Stimulated activated CD8-positive, alpha-beta memory T cell treated with anti-CD3 and anti-CD28 coated beads, Interleukin-12 subunit alpha, Interleukin-12 subunit beta, amount 100 ng/mL, for 24 hours (primary cell): ENCODE results near the gene STARD4.

Source experiments
- DNase-seq: peaks from one replicate; pipeline ENCODE4 v3.0.0-alpha.2; 2020; ENCODE audit errors: extremely low read depth

The STARD4 gene

GRCh38 chr5:111512375-111513130 lies at the start of gene STARD4:
Gene STARD4, minus strand, starts transcription at chr5:111512535. Its CDS starts 5,102 bp downstream, at chr5:111507433.
- DNase-seq, result peak; percentile 80

GRCh38 chr5:111559680-111560079 lies 47.3 kb upstream of the STARD4 start:
- DNase-seq, result no peak

GRCh38 chr5:111557686-111558085 lies 45.4 kb upstream of the STARD4 start:
- DNase-seq, result no peak

GRCh38 chr5:111557111-111557510 lies 44.8 kb upstream of the STARD4 start:
- DNase-seq, result no peak

DNA sequence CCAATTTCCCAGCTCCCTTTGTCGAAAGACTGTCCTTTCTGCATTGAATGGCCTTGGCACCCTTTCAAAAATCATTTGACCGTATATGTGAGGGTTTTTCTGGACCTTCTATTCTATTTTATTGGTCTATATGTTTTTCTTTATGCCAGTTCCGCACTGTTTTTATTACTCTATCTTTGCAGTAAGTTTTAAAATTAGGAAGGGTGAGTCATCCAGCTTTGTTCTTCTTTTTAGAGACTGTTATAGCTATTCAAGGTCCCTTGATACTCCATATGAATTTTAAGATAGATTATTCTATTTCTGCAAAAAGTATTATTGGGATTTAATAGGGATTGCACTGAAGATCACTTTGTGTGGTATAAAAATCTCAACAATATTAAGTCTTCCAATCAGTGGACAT lies 44.2 kb upstream of the STARD4 start:
- no peak for DNase-seq

DNA sequence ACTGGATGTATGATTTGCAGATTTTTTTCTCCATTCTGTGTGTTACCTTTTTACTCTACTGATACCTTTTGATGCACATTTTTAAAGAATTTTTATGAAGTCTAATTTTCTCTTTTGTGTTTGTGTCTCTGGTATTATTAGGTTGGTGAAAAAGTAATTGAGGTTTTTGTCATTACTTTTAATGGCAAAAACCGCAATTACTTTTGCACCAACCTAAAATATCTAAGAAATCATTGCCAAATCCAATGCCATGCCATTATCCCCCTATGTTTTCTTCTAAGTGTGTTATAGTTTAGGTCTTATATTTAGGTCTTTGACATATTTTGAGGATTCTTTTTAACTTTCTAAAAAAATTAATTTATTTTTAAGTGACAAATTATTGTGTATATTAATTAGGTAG lies 43.4 kb upstream of the STARD4 start:
- no peak for DNase-seq

GRCh38 chr5:111553868-111554267 lies 41.5 kb upstream of the STARD4 start:
- DNase-seq, result no peak

GRCh38 chr5:111552896-111553295 lies 40.6 kb upstream of the STARD4 start:
- no peak for DNase-seq

GRCh38 chr5:111552492-111552891 lies 40.2 kb upstream of the STARD4 start:
- no peak for DNase-seq

DNA sequence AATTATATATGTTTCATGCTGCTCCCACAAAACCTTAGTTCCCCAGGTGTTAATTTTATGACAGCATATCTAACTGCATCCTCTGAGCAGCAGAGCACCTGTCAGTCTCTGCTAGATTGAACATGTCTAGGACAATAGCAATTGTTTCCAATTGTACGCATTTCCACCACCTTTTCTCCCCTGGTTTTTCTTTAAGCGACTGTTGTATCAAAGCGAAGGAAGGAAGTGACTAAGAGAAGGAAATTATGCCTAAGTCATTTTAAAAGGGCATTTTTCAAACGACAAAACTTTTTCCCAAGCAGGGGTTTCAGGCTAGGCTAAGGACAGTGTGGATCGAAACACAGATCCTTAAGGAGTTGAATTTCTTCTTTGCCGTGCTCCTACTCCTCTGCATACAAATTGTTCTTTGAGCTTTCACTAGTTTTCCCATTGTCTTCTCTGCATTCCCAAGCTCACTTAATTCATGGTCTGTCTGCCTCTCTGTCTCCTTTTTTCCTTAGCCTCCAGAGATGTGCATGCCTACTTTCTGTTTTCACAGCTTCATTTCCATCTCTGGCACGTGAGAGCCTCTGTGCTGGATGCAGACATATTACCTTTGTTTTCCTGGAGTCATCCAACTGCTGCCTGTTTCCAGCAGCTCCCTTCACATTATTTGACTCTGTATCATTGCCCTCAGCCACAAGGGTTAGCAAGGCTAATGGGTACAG lies 39.4 kb upstream of the STARD4 start:
- DNase-seq, result no peak

DNA sequence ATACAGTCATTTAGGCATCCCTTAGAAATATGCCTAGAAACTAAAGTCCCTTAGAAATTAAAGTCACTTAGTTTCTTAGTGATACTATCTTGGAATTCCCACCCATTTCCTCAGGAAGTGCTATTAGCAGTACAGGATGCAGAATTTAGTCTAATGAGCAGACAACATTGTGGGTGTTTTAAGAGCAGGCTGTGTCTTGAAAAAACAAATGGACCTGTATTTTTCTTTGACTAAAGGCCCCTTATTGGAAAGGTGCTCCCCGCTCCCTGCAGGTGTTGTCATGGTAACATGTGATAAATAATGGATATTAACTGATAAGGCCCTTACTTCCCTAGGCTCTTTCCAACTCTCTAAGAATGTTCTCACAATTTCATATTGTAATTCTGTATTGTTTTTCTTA lies 38.8 kb upstream of the STARD4 start:
- no peak for DNase-seq

DNA sequence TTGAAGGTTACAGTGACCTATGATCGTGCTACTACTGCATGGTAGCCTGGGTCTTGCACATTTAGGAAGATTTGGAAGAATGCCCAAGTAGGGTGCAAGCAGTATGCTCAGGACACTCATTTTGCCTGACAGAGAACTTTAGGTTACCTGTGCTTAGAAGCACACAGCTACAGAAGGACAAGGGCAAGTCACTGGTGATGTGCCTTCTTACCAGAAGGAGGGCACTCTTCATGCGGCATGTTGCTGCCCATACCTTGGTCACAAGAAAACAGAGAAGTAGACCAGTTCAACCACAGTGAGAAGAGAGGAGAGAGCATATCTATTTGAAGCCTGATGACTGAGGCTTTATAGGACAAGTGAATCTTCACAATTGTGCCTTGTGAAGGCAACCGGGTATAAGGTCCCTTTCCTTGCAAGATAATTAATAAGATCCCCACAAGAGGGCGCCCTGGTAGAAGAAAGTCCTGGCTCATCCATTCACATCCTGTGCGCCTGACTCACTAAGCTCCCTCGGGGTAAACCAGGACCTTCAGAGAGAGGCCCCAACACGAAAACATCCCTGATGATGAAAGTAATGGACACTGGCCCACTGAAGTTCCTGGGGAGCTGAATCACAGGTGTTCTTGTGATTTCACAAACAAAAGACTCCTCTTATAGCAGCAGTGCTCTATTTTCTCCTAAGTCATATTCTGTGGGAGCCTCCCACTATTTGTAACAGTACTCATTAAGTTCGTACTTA lies 38.1 kb upstream of the STARD4 start:
- DNase-seq, result peak; percentile 40

- DNase-seq, result no peak
These were observed 36.8 kb upstream of the STARD4 start for GRCh38 chr5:111548992-111549649.

DNA sequence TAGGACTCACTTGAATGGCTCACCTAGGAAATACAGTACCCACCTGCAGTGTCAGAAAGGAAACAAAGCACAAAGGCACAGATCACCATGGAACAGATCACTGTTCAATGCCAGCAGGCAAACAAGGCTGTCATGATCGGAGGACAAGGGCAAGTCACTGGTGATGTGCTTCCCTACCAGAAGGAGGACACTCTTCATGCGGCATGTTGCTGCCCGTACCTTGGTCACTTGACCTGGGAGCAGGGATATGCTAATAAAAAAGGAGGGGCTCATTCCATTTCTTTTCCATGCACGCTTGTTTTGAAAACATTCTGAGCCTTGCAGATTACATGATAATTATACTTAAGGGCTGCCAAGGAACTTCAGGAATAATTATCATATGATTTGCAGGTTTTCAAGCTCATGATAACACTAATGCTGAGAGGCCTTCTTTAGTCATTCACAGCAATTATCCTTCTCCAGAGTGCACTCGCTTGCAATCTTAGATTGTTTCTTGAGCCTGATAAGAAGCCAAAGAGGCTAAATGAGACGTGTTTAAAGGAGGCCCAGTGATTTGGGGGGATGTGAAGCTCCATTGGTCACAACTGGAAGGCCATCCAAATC lies 36.1 kb upstream of the STARD4 start:
- DNase-seq, result no peak

GRCh38 chr5:111545031-111545430 lies 32.7 kb upstream of the STARD4 start:
- no peak for DNase-seq

DNA sequence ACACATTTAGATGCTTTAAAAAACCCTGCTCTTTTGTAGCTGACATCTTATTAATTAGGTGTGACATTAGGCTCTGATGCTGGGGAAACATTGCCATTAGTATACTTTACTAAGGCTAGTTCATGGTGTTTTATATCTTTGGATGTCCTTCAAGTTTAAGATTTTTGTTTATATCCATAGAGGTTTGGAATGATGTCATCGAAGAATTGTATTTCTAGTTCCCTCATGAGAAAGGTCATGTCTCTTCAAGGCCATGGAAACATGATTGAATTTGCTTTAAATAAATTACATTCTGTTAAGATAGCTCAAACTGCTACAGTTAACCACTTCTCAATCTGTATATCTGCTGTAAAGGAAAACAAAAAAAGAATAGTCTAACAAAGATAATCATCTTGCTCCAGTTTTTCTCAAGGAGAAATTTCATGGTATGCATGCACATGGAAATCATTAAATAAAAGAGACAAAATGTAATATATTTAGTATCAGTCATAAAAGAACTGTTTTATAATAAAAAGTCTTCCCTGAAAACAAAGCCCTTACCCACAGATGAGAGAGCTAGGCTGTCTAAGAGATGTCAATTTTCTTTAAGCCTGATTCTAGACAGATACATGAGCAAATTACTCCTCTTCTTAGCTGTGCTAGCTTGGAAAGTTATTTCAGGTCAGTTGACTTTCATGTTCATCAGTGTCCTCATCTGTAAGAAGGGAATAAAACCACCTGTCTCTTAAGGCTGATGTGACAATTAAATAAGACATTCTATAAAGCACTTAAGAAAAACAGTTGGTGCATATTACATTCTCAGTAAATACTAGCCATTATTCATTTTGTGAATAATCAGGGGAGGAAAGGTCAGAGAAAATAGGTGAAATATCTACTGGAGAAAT lies 25.0 kb upstream of the STARD4 start:
- DNase-seq, result no peak

DNA sequence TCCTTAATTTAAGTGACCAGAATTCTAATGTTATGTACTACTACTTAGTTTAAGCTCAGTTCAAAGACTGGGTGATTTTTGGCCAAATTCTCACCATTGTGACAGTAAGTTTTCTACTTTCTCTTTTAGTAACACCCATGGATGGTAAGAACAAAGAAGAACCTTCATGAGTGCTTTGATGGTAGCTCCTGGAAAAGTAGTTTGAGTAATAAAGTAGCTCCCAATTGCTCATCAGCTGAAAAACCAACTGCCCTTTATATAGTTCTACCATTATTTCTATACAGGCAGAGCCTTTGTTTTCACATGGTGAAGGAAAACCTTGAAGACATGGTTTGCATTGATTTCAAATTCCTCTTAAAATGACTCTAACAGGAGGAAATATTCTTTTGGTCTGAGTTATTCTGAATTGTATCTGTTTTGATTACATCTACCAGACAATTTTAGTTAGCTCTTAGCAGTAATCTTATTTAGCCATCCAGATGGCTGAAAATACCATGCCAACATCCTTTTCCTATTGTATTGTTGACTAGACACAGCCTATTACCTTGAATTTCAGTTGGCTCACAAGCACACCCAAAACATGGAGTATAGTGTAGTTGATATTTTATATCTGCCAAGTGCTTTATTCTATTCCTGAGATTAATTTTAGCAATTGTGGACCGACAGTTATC lies 23.7 kb upstream of the STARD4 start:
- DNase-seq, result no peak

DNA sequence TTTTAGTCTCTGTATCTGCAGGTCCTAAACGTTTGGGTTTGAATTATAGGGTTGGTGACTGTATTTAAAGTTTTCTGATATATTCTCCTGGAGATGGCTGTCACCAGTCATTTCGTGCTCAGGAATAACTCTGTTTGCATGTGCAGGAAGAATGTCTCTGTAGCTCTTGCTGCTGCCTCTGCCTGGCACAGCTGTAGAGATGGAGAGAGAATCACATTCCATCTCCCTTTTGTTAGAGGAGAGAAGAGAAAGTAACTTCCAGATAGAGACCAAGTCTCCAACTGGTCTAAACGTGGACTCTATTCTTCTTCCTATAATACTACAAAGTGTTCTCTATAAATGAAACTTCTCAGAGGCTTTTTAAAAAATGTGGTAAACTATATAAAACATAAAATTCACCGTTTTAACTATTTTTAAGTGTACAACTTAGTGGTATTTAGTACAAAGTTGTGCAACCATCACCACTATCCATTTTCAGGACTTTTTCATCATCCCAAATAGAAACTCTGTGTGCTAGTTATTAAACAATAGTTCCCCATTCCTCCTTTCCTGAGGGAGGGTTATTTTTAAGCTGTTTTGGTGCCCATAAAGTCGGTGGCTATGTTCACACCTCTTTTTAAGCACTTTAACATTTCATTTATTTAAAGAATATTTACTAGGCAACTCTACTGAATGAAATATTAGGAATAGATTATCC lies 20.7 kb upstream of the STARD4 start:
- no peak for DNase-seq

DNA sequence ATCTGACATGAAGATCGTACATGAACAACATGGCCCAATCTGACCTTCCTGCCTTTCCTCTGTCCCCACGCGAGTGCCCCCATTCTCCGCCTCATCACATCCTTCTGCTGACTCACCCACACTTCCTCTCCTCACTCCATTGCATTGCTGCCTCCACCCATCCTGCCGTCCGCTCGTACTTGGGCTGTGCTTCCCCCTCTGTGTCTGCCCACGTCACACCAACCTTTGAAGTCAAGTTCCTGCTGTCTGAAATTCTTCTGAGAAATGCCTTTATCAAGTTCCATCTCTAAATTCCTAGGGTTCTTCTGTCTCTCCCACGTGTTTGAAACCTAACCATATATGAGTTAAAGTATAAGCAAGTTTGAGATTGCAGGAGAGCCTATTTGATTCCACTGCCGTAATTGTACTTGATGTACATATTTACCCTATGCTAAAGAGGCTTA lies 18.0 kb upstream of the STARD4 start:
- peak; percentile 44 for DNase-seq
